ENCODE results near the gene ODC1. TPM values are rescaled to one million over a fixed set of nuclear protein-coding genes. Genes with fewer than 3 reads are reported as not detected.

The ODC1 gene
- total RNA-seq, 1 donor from 2014 or later = 12.1 TPM

DNA sequence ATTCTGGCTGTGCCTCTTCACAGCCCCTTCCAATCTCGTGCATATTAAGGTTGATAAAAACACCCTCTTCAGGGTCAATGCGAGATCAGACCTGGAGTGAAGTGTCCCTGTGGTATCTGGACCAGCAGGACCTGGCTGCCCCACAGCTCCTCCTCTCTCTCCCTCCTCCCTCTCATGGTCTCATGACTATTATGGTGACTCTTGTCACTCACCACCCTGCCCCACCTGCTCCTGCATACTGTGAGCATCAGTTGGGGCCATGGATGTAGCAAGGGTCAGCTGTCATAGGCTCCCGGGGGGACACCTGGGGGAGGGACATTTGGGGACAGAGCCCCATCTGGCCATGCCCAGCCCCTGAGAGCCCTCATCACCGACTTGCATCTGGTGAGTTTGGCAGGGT lies 50.2 kb downstream of the ODC1 start:
- H3K4me3 Mint-ChIP-seq (ENCODE audit: unreplicated experiment) = no peak overlapping the region
- H3K27me3 Mint-ChIP-seq (ENCODE audit: unreplicated experiment) = peaks cover 9% of the 10 kb centered on the region
- H3K27ac Mint-ChIP-seq (ENCODE audit: unreplicated experiment) = peak overlapping the region; percentile 64
- no peaks in the 10 kb centered on the region for H3K9me3 Mint-ChIP-seq (ENCODE audit: unreplicated experiment)
- TF ChIP-seq, protein P1, sequence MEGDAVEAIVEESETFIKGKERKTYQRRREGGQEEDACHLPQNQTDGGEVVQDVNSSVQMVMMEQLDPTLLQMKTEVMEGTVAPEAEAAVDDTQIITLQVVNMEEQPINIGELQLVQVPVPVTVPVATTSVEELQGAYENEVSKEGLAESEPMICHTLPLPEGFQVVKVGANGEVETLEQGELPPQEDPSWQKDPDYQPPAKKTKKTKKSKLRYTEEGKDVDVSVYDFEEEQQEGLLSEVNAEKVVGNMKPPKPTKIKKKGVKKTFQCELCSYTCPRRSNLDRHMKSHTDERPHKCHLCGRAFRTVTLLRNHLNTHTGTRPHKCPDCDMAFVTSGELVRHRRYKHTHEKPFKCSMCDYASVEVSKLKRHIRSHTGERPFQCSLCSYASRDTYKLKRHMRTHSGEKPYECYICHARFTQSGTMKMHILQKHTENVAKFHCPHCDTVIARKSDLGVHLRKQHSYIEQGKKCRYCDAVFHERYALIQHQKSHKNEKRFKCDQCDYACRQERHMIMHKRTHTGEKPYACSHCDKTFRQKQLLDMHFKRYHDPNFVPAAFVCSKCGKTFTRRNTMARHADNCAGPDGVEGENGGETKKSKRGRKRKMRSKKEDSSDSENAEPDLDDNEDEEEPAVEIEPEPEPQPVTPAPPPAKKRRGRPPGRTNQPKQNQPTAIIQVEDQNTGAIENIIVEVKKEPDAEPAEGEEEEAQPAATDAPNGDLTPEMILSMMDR (IDR thresholded peaks at IDR 0.05; ENCODE audit: unreplicated experiment) = no peak
- H3K4me1 Mint-ChIP-seq (ENCODE audit: unreplicated experiment) = peaks cover 46% of the 10 kb centered on the region
- peaks cover 32% of the 10 kb centered on the region for H3K36me3 Mint-ChIP-seq (ENCODE audit: low read depth, unreplicated experiment)
- DNase-seq (ENCODE audit: low spot score) = no peak

DNA sequence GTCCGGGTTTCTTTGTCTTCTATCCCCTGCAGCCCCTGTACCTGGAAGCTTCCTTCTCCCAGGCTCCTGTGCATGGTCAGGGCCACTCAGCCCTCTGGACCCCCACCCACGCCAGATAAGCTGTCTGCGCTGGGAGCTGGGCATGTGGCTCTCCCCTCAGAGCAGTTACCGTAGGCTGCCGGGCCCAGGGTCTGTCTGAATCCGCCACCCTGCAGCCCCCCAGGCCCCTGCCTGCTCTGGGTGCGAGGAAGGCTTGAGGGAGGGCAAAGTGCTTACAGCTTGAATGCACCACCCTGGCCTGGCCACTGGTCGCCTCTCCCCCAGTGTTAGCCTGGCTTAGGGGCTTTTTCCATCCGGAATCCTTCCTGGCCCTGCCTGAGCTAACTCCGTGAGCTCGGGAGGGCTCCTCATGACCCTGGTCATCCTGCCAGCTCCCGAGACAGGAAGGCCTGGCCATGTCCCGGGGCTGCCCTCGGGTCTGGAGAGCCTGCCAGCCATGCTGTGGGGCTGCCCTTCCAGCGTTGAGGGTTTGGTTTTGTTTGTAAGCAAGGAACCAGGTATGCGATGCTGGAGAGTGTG lies 50.7 kb downstream of the ODC1 start:
- H3K4me3 Mint-ChIP-seq (ENCODE audit: unreplicated experiment) = no peak overlapping the region
- TF ChIP-seq, protein P1 (IDR thresholded peaks at IDR 0.05; ENCODE audit: unreplicated experiment) = no peak
- H3K27me3 Mint-ChIP-seq (ENCODE audit: unreplicated experiment) = peaks cover 9% of the 10 kb centered on the region
- DNase-seq (ENCODE audit: low spot score) = no peak
- no peaks in the 10 kb centered on the region for H3K9me3 Mint-ChIP-seq (ENCODE audit: unreplicated experiment)
- H3K36me3 Mint-ChIP-seq (ENCODE audit: low read depth, unreplicated experiment) = peaks cover 32% of the 10 kb centered on the region
- peaks cover 46% of the 10 kb centered on the region for H3K4me1 Mint-ChIP-seq (ENCODE audit: unreplicated experiment)
- H3K27ac Mint-ChIP-seq (ENCODE audit: unreplicated experiment) = no peak overlapping the region

DNA sequence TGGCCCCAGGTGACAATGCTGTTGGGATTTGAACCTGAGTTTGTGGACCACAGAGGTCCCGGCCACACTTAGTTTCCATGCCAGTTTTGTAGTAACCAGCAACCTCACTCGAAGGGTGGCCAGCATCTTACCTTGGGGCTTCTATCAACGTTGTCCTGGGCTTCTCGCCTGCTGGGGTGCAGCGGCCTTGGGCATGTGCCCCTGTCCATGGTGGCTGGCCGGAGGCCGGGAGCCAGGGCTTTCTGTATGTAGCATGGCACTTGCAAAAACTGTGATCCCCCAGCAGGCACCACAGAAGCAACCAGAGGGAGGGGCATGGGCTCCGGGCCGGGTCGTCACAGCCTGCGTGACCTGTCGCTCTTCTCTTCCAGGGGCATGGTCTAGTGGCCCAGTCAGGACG lies 51.7 kb downstream of the ODC1 start:
- H3K4me3 Mint-ChIP-seq (ENCODE audit: unreplicated experiment) = no peak overlapping the region
- TF ChIP-seq, protein P1 (IDR thresholded peaks at IDR 0.05; ENCODE audit: unreplicated experiment) = no peak
- no peak for DNase-seq (ENCODE audit: low spot score)
- peaks cover 33% of the 10 kb centered on the region for H3K36me3 Mint-ChIP-seq (ENCODE audit: low read depth, unreplicated experiment)
- H3K4me1 Mint-ChIP-seq (ENCODE audit: unreplicated experiment) = peaks cover 44% of the 10 kb centered on the region
- peaks cover 9% of the 10 kb centered on the region for H3K27me3 Mint-ChIP-seq (ENCODE audit: unreplicated experiment)
- no peak overlapping the region for H3K27ac Mint-ChIP-seq (ENCODE audit: unreplicated experiment)
- H3K9me3 Mint-ChIP-seq (ENCODE audit: unreplicated experiment) = no peaks in the 10 kb centered on the region

DNA sequence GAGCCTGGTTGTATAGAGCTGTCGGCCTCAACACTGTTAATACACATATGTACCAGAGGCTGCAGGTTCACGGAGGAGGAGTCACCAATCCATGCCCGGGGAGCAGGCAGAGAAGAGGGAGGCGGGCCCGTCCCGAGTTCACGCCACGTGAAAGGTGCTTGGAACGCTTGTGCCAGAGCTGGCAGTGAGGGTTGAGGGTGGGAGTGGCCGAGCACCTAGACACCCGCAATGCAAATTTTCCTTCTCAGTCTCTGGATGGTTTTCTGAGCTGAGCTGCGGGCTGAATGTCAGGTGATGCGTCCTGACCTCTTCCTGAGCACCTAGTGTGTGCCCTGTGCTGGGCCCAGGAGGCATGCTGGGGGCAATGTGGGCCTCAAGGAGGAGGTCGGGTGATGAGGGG lies 52.2 kb downstream of the ODC1 start:
- peaks cover 9% of the 10 kb centered on the region for H3K27me3 Mint-ChIP-seq (ENCODE audit: unreplicated experiment)
- H3K4me1 Mint-ChIP-seq (ENCODE audit: unreplicated experiment) = peaks cover 42% of the 10 kb centered on the region
- H3K9me3 Mint-ChIP-seq (ENCODE audit: unreplicated experiment) = no peaks in the 10 kb centered on the region
- H3K36me3 Mint-ChIP-seq (ENCODE audit: low read depth, unreplicated experiment) = peaks cover 30% of the 10 kb centered on the region
- TF ChIP-seq, protein P1 (IDR thresholded peaks at IDR 0.05; ENCODE audit: unreplicated experiment) = no peak
- H3K27ac Mint-ChIP-seq (ENCODE audit: unreplicated experiment) = no peak overlapping the region
- H3K4me3 Mint-ChIP-seq (ENCODE audit: unreplicated experiment) = no peak overlapping the region
- no peak for DNase-seq (ENCODE audit: low spot score)

DNA sequence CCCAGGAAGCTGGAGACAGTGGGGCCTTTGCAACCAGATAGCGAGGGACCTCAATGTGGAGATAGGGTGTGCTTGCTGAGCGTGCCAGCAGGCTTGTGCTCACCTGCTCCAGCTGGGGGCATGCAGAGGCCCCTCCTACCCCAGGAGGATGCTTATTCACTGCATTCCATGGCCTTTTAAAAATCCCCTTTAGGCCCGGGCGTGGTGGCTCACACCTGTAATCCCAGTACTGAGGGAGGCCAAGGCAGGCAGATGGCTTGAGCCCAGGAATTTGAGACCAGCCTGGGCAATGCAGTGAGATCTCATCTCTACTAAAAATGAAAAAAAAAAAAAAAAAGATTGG lies 54.5 kb downstream of the ODC1 start:
- Mint-ChIP-seq H3K36me3 (ENCODE audit: low read depth, unreplicated experiment) (peaks cover 18% of the 10 kb centered on the region), H3K27me3 (ENCODE audit: unreplicated experiment) (peaks cover 6% of the 10 kb centered on the region), H3K9me3 (ENCODE audit: unreplicated experiment) (no peaks in the 10 kb centered on the region), H3K27ac (ENCODE audit: unreplicated experiment) (no peak overlapping the region), H3K4me1 (ENCODE audit: unreplicated experiment) (peaks cover 35% of the 10 kb centered on the region), H3K4me3 (ENCODE audit: unreplicated experiment) (no peak overlapping the region)
- DNase-seq (ENCODE audit: low spot score) = no peak
- TF ChIP-seq, protein P1 (IDR thresholded peaks at IDR 0.05; ENCODE audit: unreplicated experiment) = no peak

Measured in endothelial cell (in vitro differentiated cells).